GM21619 (cell line): ENCODE measurements around the gene RUBCN.
A peak's percentile ranks its signal among the peaks of the same experiment; 100 is the strongest.
"Not testable (repeated sequence)": the region's sequence is repeated elsewhere in the genome, so short reads cannot be mapped to it uniquely, and the experiment has no call there.

Experiments
- ATAC-seq: cut with Tn5 transposase; IDR thresholded peaks from one replicate; pipeline ENCODE4 v1.9.1; 2021; ENCODE audit not compliant: unreplicated experiment

Gene RUBCN

DNA sequence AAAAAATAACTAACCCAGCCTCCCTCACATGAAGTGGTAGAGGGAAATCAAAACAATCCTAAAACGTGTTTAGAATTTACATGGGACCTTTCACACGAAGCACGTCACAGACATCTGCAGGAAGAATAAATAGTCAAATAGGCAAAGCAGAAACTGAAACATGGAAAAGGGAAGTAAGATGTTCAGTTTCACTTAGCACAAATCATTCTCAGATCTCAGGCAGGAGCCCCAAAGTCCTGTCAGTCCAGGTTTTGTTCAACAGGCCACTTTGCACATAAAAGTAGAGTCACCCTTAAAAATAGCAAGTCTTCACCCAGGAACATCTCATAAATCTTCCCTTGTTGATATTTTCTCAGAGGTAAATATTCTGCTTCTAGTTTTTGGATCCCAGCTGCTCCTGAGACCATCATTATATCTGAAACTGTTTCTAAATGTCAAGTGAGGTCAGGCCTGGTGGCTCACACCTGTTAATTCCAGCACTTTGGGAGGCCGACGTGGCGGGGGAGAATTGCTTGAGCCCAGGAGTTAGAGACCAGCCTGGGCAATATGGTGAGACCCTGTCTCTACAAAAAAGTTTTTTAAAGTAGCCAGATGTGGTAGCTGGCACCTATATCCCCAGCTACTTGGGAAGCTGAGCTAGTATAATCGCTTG, 1.9 kb downstream of the RUBCN start:
- peak; percentile 42 for ATAC-seq

- no peak for ATAC-seq
Observed at GRCh38 chr3:197733042-197733441, 3.7 kb downstream of the RUBCN start.

DNA sequence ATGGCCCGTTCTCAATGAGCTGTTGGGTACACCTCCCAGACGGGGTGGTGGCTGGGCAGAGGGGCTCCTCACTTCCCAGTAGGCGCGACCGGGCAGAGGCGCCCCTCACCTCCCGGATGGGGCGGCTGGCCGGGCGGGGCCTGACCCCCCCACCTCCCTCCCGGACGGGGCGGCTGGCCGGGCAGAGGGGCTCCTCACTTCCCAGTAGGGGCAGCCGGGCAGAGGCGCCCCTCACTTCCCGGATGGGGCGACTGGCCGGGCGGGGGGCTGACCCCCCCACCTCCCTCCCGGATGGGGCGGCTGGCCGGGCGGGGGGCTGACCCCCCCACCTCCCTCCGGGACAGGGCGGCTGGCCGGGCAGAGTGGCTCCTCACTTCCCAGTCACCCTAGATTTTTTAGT, 5.2 kb downstream of the RUBCN start:
- not testable (repeated sequence) for ATAC-seq

DNA sequence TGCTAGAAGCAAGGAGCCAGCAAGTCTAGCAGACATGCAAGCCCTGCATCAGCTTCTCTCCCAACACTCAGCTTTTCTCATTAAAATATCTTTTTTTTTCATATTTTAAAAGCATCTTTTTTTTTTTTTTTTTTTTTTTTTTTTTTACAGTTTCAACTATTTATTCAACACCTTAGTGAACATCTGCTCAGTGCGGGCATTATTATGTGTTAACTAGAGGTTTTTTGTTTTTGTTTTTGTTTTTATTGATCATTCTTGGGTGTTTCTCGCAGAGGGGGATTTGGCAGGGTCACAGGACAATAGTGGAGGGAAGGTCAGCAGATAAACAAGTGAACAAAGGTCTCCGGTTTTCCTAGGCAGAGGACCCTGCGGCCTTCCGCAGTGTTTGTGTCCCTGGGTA, 5.9 kb downstream of the RUBCN start:
- ATAC-seq, result not testable (repeated sequence)

GRCh38 chr3:197730200-197730599, 6.5 kb downstream of the RUBCN start:
- no peak for ATAC-seq

- ATAC-seq, result no peak
Observed at GRCh38 chr3:197728487-197728886, 8.2 kb downstream of the RUBCN start.

- ATAC-seq, result not testable (repeated sequence)
Observed at GRCh38 chr3:197727878-197728277, 8.8 kb downstream of the RUBCN start.

DNA sequence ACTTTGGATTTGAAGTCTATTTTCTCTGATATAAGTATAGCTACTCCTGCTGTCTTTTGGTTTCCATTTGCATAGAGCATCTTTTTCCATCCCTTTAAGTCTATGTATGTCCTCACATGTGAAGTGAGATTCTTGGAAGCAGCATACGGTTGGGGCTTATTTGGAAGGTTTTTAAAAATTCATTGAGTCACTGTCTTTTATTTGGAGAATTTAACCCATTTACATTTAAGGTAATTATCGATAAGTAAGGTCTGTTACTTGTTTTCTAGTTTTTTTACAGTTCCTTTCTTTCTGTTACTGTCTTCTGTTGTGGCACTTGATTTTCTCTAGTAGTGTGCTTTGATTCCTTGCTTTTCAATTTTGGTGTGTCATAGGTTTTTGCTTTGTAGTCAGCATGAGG, 14.0 kb downstream of the RUBCN start:
- no peak for ATAC-seq

- no peak for ATAC-seq
Observed at GRCh38 chr3:197720694-197721093, 16.0 kb downstream of the RUBCN start.

- ATAC-seq, result no peak
Observed at GRCh38 chr3:197718891-197719290, 17.8 kb downstream of the RUBCN start.

- no peak for ATAC-seq
Observed at GRCh38 chr3:197714251-197714650, 22.5 kb downstream of the RUBCN start.

- ATAC-seq, result peak; percentile 21
Observed at GRCh38 chr3:197713477-197713822, 23.3 kb downstream of the RUBCN start.

DNA sequence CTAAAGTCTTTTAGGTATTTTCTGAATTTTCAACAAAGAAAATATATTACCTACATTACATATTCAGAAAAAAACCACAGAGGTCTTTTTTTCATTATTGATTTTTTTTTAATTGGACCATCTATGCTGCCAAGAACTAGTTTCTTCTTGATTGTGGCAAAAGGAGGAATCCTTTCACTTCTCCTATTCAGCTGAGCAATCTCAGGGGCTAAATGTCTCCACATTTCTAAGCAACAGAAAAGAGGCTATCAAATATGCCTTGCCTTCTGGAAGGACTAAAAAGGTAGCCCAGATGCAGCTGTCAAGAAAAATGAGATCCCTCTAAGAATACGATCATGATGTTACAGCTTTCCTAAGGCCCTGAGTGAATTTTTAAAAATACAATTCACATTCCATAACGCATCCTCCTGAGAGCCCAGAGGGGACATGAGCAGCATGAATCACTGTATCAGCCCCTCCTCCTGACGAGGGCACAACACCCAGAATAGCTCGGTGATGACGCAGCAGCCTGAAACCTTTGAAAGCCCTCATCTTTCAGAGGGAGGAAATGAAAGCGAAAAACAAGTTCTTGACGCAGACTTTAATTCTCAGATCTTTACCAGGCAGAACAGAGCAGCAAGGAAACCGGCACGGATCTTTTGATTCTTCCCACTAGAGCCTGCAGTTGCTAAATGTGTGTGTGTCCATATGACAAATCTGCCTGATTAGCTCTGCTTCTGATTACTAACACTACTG, 24.6 kb downstream of the RUBCN start:
- ATAC-seq, result peak; percentile 88

DNA sequence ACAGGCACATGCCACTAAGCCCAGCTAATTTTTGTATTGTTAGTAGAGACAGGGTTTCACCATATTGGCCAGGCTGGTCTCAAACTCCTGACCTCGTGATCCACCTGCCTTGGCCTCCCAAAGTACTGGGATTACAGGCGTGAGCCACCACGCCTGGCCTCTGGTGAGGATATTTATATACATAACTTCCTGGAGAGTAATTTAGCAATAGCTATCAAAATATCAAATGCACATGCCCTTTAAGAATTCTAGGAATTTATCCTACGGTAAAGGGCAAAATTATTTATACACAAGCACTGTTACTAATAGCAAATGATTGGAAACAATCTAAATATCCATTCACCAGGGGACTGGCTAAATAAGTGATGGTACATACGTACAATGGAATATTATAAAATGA, 25.7 kb downstream of the RUBCN start:
- not testable (repeated sequence) for ATAC-seq

DNA sequence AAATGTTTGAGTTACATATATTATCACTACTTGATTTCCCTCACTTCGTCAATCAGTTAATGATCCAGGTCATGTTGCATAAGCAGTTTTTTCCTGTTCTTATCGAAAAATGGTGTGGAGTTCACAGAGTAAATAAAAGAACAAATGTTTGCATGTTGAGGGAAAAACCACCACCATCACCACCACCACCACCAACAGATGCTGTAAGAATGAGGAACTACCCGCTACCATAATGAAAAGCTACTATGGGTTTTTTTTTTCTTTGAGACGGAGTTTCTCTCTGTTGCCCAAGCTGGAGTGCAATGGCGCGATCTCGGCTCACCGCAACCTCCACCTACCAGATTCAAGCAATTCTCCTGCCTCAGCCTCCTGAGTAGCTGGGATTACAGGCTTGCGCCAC, 27.6 kb downstream of the RUBCN start:
- ATAC-seq, result no peak

DNA sequence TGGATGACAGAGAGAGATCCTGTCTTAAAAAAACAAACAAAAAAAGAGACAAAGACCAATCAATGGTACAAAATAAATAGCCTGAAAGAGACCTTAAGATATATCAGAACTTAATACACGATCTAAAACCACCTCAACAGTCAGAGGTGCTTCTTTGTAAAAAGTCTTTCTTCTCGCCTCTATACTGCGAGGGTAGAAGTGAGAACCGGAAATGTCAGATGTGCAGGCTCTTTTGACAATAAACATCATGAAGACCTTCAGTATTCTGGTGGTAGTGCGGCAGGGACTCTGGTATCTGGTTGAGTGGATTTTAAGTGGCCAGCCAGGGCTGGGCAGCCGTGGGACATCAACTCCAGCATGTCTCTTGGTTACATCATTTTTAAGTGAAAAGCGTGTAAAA, 30.0 kb downstream of the RUBCN start:
- no peak for ATAC-seq

GRCh38 chr3:197701841-197702240, 34.9 kb downstream of the RUBCN start:
- ATAC-seq, result no peak

- no peak for ATAC-seq
Observed at GRCh38 chr3:197700095-197700494, 36.6 kb downstream of the RUBCN start.

DNA sequence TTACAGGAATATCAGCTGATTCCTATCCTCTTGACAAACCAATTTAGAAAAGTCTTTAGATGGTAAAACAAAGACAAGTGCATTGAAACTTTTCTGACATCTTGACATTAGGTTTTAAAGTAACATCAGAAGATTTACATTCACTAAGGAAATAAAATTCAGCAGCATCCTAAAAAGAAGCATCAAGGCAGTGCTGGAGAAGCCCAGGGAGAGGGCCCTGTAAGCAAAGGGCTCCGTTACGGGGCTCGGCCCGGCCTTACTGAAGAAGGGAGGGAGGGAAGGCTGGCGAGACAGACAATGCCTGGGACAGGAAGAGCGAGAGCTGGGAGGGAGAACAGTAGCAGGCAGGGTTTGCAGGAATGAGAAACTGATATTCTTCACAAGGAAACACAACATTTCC, 39.3 kb downstream of the RUBCN start:
- ATAC-seq, result no peak

DNA sequence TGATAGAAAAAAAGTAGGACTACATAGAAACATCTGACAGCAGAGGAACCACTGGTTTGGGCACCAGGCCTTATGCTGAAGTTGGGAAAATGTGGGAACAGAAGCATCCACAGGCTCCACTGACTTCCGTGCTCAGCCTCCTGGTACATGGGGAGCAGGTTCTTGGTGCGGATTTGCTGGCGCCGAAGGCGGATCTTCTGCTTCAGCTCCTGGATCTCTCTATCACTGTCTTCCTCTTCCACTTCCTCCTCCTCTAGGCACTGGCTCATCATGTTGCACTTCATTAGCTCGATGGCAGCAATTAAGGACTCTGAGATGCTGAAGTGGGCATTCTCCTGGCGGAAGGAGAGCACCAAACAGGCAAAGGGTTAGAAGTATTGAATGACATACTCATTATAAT, 42.5 kb downstream of the RUBCN start:
- ATAC-seq, result no peak

DNA sequence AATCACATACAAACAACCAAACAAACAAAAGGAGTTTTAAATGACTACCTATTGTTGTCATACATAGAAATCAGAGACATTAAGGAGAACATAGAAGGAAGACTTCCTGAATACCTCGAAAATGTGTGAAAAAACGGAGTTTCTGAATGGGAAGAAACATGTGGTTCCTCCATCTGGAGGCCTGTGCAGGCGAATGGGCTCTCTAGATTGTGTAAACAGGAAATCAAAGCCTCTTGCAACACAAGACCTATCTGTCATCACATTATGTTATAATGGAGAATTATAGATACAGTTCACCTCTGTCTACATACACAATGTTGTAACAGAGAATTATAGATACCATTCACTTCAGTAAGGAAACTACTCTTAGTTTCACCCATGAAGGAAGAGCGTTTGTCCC, 44.1 kb downstream of the RUBCN start:
- no peak for ATAC-seq

DNA sequence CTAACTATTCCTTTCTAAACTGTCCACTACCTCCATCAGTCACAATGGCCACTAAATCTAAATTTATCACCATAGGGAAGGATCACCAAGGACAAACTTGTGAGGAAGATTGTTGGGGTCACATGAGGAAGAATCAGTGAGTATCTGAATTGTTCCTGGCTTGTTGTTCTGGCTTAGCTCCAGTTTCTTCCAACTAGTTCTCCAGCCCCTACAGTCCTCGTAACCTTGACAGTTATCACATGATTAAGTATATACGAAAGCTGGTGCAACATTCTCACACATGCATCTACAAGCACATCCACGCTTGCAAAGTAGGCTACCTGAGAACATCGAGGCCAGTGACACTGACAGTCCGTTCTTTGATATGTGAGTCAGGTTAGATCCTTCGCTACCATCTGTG, 46.0 kb downstream of the RUBCN start:
- ATAC-seq, result no peak

DNA sequence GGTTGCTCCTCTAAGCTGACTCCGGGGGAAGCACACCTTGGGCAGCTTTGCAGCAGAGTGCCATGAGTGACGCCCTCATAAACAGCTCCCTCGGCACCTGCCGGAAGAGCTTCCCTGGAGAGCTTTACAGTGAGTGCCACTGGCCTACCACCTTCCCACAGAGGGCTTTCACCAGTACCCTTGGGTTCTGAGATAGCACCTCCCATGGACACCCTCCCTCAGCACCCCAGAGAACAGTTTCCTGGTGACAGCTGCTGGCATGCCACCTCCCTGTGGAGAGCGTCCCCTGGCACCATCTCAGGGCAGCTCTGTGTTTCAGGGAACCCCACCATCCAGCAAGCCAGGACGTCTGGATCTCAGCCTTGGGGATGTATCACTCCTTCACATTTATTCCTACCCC, 49.1 kb downstream of the RUBCN start:
- ATAC-seq, result no peak
